ENCODE measurements around the gene SEMA5A. TPM values are rescaled to one million over a fixed set of nuclear protein-coding genes. Genes with fewer than 3 reads are reported as not detected.

The SEMA5A gene
- total and polyA plus RNA-seq, 11 donors: 4.6 to 71.5 (median 33.8) TPM

- H3K4me3 ChIP-seq: no peak overlapping the region
- TF ChIP-seq CTCF (IDR thresholded peaks at IDR 0.05): no peak
- TF ChIP-seq POLR2A (IDR thresholded peaks at IDR 0.05): no peak
- intact Hi-C loops (cut with DNase I): no loop called here
- no peak overlapping the region for H3K27ac ChIP-seq
- H3K4me1 ChIP-seq: peaks cover 0 to 5% (median 0%) of the 10 kb centered on the region in 12 donors
- H3K36me3 ChIP-seq: peaks cover 0 to 4% (median 0%) of the 10 kb centered on the region in 9 donors
- no peak for DNase-seq
- peaks cover 0 to 6% (median 0%) of the 10 kb centered on the region in 12 donors for H3K9me3 ChIP-seq
- ATAC-seq: no peak
- no peaks in the 10 kb centered on the region for H3K27me3 ChIP-seq
- WGBS, 4 donors: 38 to 50% (median 48%) methylated on average over 3 of the region's 3 CpGs
These were observed 474.8 kb downstream of the SEMA5A start for GRCh38 chr5:9071074-9071473.

GRCh38 chr5:9069650-9070049 is 476.2 kb downstream of the SEMA5A start:
- no peak overlapping the region for H3K27ac ChIP-seq
- H3K4me1 ChIP-seq: peaks cover 0 to 5% (median 0%) of the 10 kb centered on the region in 12 donors
- no peak for TF ChIP-seq POLR2A (IDR thresholded peaks at IDR 0.05)
- TF ChIP-seq CTCF (IDR thresholded peaks at IDR 0.05): no peak
- H3K27me3 ChIP-seq: no peaks in the 10 kb centered on the region
- peaks cover 0 to 17% (median 0%) of the 10 kb centered on the region in 9 donors for H3K36me3 ChIP-seq
- no peak for ATAC-seq
- DNase-seq: no peak
- intact Hi-C loops (cut with DNase I): no loop called here
- peaks cover 0 to 6% (median 0%) of the 10 kb centered on the region in 12 donors for H3K9me3 ChIP-seq
- H3K4me3 ChIP-seq: no peak overlapping the region
- 85 to 92% (median 87%) methylated on average over 6 of the region's 6 CpGs for WGBS, 4 donors

- ATAC-seq (no peak), DNase-seq (no peak)
- Histone ChIP-seq H3K27me3 (no peaks in the 10 kb centered on the region), H3K4me1 (peaks cover 0 to 5% (median 0%) of the 10 kb centered on the region in 12 donors), H3K9me3 (no peaks in the 10 kb centered on the region), H3K27ac (no peak overlapping the region), H3K36me3 (peaks cover 0 to 37% (median 4%) of the 10 kb centered on the region in 9 donors), H3K4me3 (no peak overlapping the region)
- WGBS, 4 donors: 74 to 83% (median 81%) methylated on average over 2 of the region's 2 CpGs
- TF ChIP-seq CTCF (IDR thresholded peaks at IDR 0.05) (no peak), POLR2A (IDR thresholded peaks at IDR 0.05) (no peak)
- intact Hi-C loops (cut with DNase I): no loop called here
These were observed 478.7 kb downstream of the SEMA5A start for GRCh38 chr5:9067154-9067553.

- no peak for TF ChIP-seq CTCF (IDR thresholded peaks at IDR 0.05)
- TF ChIP-seq POLR2A (IDR thresholded peaks at IDR 0.05): no peak
- intact Hi-C loops (cut with DNase I): no loop called here
- Histone ChIP-seq H3K27me3 (no peaks in the 10 kb centered on the region), H3K27ac (no peak overlapping the region), H3K4me3 (no peak overlapping the region), H3K36me3 (peaks cover 0 to 40% (median 7%) of the 10 kb centered on the region in 9 donors), H3K4me1 (peaks cover 0 to 5% (median 0%) of the 10 kb centered on the region in 12 donors), H3K9me3 (no peaks in the 10 kb centered on the region)
- DNase-seq: no peak
- WGBS, 4 donors: 86 to 92% (median 89%) methylated on average over 17 of the region's 17 CpGs
- no peak for ATAC-seq
These were observed 479.5 kb downstream of the SEMA5A start for GRCh38 chr5:9066349-9066748.
